GM21717 (cell line): ENCODE results near the gene UQCRC1.
"Not testable (repeated sequence)": the region's sequence is repeated elsewhere in the genome, so short reads cannot be mapped to it uniquely, and the experiment has no call there.

Experiments used
- ATAC-seq: cut with Tn5 transposase; IDR thresholded peaks from one replicate; pipeline ENCODE4 v1.9.1; 2021; ENCODE audit warnings: mild to moderate bottlenecking, moderate library complexity; ENCODE audit not compliant: unreplicated experiment

UQCRC1 gene

DNA sequence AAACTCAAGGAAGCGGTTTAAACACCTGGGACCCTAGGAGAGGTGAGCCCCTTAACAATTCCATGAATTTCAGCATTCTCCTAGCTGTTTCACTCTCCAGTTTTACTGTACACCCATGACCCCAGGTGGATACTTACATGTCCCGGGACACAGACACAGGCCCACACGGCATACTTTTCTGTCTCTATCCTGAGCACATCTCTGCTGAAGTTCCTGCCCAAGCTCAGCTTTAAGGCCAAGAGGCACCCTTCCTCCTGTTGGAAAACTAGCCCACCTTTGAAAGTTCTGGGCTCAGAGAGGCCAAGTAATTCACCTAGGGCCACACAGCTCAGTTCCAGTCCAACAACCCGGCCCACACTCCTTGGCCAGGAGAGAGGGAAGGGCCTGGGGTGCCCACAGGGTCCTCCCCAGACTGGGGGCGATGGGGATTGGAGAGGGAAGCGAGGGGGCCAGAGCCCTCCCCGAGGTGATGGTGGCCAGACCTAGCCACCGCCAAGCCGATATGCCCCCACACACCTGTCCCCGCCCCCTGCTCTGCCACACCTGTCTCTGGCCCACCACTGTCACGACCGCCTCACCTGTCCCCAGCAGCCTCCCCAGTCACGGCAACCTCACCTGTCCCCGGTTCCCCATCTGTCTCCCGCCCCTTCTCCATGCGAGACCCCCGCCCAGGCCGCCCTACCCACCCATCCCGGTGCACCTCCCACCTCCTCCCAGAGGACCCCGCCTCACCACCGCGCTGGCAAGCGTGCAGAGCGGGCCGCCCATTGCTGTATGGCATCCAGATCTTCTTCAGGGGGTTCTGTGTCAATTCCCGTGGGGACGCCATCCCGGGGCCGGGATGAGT, 53.3 kb downstream of the UQCRC1 start:
- ATAC-seq: no peak

DNA sequence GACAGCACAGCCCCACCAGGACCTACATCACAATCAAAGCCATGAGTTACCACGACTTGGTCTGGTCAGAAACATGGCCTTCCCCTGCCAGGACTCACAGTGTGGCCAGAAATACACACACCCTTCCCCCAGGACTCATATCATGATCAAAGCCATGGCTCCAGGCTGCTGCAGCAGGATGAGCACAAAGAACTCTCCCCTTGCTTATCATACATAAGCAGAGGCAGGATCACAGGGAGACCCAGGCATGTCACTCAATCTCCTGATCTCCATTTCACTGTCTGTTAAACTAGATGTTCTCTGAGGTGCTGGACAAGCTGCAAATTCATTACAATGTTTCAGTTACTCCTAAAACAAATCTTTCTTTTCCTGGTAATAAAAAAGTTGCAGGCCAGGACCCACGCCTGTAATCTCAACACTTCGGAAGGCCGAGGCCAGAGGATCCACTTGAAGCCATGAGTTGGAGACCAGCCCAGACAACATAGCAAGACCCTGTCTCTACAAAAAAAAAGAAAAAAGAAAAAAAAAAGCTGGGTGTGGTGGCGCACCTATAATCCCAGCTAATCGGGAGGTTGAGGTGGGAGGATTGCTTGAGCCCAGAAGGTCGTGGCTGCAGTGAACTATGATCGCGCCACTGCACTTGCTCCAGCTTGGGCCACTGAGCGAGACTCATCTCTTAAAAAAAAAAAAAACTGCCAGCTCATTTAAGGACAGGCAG, 54.1 kb downstream of the UQCRC1 start:
- no peak for ATAC-seq

DNA sequence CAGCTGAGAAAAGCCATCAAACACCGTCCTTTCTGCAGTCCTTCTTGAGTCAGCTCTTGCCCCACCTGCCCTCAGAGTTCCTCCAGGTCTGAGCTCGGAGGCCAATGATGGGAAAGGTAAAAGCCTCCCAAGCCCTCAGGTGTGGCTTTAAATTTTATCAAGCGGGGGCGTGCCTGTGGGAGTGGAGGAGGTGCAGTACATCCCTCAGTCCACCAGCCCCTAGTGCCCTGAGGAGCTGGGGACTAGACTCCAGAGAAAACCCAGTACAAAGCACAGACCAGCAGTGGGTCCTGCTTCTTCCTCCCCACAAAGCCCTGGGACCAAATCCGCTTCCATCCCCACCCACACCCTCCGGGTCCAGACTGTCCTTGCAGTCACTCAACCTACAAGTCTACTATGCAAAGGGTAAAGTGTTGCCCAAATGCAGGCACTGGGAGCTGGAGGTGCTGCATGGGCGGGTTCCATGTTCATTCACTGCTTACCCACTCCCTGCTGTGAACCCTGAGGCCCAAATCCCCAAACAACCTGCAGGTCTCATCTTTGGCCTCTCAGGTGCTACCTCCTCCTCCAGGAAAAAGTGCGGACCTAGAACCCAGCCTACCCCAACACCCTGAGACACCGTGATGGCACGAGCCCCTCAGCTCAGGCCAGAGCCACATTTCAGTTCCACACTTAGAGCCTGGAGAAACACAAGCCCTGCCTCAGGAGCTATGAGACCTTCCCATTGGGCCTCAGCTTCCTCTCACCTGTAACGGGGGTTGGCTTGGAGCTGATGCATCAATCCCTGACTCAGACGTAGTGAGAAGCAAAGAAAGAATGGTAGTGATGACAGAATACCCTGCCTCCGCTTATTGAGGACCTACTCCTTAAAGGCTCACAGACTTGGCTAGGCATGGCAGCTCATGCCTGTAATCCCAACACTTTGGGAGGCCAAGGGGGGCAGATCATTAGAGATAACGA, 55.3 kb downstream of the UQCRC1 start:
- no peak for ATAC-seq

DNA sequence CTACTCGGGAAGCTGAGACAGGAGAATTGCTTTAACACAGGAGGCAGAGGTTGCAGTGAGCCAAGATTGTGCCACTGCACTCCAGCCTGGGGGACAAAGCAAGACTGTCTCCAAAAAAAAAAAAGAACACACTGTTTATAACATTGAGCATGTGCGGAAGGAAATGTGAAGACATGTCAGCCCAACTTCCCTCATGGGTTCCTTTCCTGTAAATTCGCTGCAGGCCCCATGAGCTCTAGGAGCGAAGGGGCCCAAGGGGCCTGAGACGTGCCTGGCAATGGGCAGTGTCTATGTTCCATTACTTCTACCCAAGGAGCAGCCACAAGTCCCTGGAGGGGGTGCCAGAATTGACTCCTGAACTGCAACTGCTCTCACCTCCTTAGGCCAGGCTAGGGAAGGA, 56.1 kb downstream of the UQCRC1 start:
- ATAC-seq: no peak

DNA sequence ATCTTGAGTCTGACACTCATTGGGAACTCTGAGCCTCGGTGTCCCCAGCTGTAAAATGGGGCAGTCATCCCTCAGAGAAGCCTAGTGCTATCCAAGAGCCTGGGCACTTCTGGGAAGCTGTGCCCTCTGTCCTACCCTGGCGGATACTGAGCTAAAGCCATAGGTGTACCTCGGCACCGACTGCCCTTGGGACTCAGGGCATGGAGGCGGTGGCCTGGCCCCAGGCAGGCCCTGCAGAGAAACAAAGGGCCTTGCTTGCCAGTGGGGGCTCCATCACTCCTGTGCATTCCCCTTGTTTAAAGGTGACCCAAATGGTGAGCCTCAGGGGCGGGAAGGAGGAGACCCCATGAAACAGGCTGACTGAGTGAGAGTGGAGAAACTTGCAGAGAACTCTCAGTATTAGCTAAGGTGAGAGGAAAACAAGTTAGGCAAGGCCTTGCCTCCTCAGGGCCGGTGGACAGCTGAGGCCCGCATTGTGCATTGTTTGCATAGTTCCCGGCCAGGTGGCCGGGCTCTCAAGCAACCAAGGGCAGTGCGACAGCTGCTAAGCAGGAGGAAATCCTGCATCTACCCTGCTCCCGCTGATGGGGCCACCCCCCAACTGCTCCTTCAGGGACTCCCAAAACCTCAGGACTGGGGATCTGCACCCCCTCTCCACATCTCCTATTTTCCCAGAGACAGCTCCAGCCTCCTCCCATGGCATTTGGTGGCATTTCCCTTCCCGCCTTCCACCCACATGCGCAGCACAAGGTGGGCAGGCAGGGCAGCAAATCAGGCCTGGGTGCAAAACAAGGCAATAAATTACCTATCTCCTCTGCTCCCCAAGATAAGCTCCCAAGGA, 57.1 kb downstream of the UQCRC1 start:
- ATAC-seq: no peak

DNA sequence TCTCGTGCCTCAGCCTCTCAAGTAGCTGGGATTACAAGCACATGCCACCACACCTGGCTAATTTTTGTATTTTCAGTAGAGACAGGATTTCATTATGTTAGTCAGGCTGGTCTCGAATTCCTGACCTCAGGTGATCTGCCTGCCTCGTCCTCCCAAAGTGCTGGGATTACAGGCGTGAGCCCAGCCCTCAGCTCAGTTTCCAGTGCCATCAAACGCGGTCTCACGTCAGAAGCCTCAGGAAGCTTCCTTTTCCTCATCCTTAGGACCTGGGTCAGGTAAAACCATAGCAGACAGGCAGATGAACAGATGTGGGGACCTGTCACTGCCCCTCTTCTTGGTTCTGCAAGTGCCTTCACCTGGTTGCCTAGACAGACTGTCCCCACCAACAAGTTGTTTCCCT, 57.8 kb downstream of the UQCRC1 start:
- not testable (repeated sequence) for ATAC-seq
